Gastroesophageal sphincter (tissue), 3 donors: ENCODE measurements around the gene MYLK.

Experiments used
- CTCF ChIP-seq, 4 experiments: fragments of 200-600 bp in 2 of 4; fragments of 450-650 bp in 2 of 4; sonication (generic) in 1 of 4; IDR thresholded peaks; one replicate each; pipeline ENCODE4 v1.5.1; 2017 to 2019; ENCODE audit warnings: antibody characterized with exemption in 4 of 4, mild to moderate bottlenecking in 2 of 4, moderate library complexity in 2 of 4
- POLR2A ChIP-seq, 2 donors: fragments of 450-650 bp; IDR thresholded peaks; one replicate each; pipeline ENCODE4 v1.6.1; 2017; ENCODE audit warnings: antibody characterized with exemption in 2 of 2, mild to moderate bottlenecking in 2 of 2, moderate library complexity in 1 of 2
- POLR2AphosphoS5 ChIP-seq: sonication (generic); formaldehyde crosslinking; IDR thresholded peaks from one replicate; pipeline ENCODE4 v1.6.1; 2017; ENCODE audit warnings: antibody characterized with exemption

- TF ChIP-seq CTCF (IDR thresholded peaks at IDR 0.05) (no peak), POLR2AphosphoS5 (no peak), POLR2A (IDR thresholded peaks at IDR 0.05) (no peak)
Measured at GRCh38 chr3:123597561-123597960, 286.6 kb downstream of the MYLK start.
